SK-N-SH treated with all-trans-retinoic acid at 6 μM for 48 hours (cell line): Measurements from ENCODE around the gene CHRNA4.

ENCODE experiments used
- ATAC-seq: fragments of 200-7000 bp; cut with Tn5 transposase; 3 replicates; pipeline ENCODE4 v1.9.1; 2020; ENCODE audit warnings: mild to moderate bottlenecking, moderate library complexity
- ARNTL ChIP-seq: fragments of 450-650 bp; formaldehyde crosslinking; IDR thresholded peaks from 2 replicates; pipeline ENCODE4 v1.5.0; 2020; ENCODE audit warnings: low read depth, mild to moderate bottlenecking, moderate library complexity, borderline replicate concordance
- BACH2 ChIP-seq: fragments of 250-450 bp; sonication (Bioruptor Pico); IDR thresholded peaks from 2 replicates; pipeline ENCODE4 v1.9.0; 2021; ENCODE audit warnings: mild to moderate bottlenecking, borderline replicate concordance
- CREB5 ChIP-seq: fragments of 250-450 bp; sonication (Bioruptor Pico); IDR thresholded peaks from 2 replicates; pipeline ENCODE4 v1.5.1; 2020; ENCODE audit warnings: low read depth, mild to moderate bottlenecking, moderate library complexity
- CSDC2 ChIP-seq: fragments of 250-450 bp; sonication (Bioruptor Pico); IDR thresholded peaks from 2 replicates; pipeline ENCODE4 v1.5.0; 2020; ENCODE audit warnings: mild to moderate bottlenecking, moderate library complexity
- CSRNP3 ChIP-seq: fragments of 250-450 bp; sonication (Bioruptor Pico); IDR thresholded peaks from 2 replicates; pipeline ENCODE4 v1.5.1; 2021; ENCODE audit warnings: mild to moderate bottlenecking, moderate library complexity
- ESRRG ChIP-seq: fragments of 250-450 bp; sonication (Bioruptor Pico); IDR thresholded peaks from 2 replicates; pipeline ENCODE4 v1.6.1; 2021; ENCODE audit warnings: mild to moderate bottlenecking
- GLIS3 ChIP-seq: fragments of 250-450 bp; sonication (Bioruptor Pico); IDR thresholded peaks from 2 replicates; pipeline ENCODE4 v1.5.0; 2020; ENCODE audit warnings: mild to moderate bottlenecking, moderate library complexity
- ISL1 ChIP-seq: fragments of 250-450 bp; sonication (Bioruptor Pico); IDR thresholded peaks from 2 replicates; pipeline ENCODE4 v2.1.2; 2022; ENCODE audit warnings: mild to moderate bottlenecking, moderate library complexity
- OSR1 ChIP-seq: fragments of 250-450 bp; sonication (Bioruptor Pico); IDR thresholded peaks from 2 replicates; pipeline ENCODE4 v1.8.0; 2022; ENCODE audit warnings: moderate library complexity, mild to moderate bottlenecking, inconsistent platforms
- PATZ1 ChIP-seq: fragments of 250-450 bp; sonication (Bioruptor Pico); IDR thresholded peaks from 2 replicates; pipeline ENCODE4 v1.8.0; 2020; ENCODE audit warnings: mild to moderate bottlenecking, moderate library complexity, borderline replicate concordance
- POU6F1 ChIP-seq: fragments of 250-450 bp; sonication (Bioruptor Pico); IDR thresholded peaks from 2 replicates; pipeline ENCODE4 v1.8.0; 2021; ENCODE audit warnings: low read depth, mild to moderate bottlenecking, moderate library complexity, borderline replicate concordance
- PPARA ChIP-seq: fragments of 250-450 bp; sonication (Bioruptor Pico); IDR thresholded peaks from 2 replicates; pipeline ENCODE4 v1.5.0; 2020; ENCODE audit warnings: mild to moderate bottlenecking, borderline replicate concordance
- RARB ChIP-seq: fragments of 250-450 bp; sonication (Bioruptor Pico); IDR thresholded peaks from 2 replicates; pipeline ENCODE4 v1.8.0; 2021; ENCODE audit warnings: mild to moderate bottlenecking, moderate library complexity
- SNAI2 ChIP-seq: fragments of 250-450 bp; sonication (Bioruptor Pico); IDR thresholded peaks from 2 replicates; pipeline ENCODE4 v1.5.0; 2020; ENCODE audit warnings: mild to moderate bottlenecking, moderate library complexity
- TCF4 ChIP-seq: fragments of 250-450 bp; sonication (Bioruptor Pico); IDR thresholded peaks from 2 replicates; pipeline ENCODE4 v1.8.0; 2021; ENCODE audit warnings: mild to moderate bottlenecking, moderate library complexity, borderline replicate concordance
- TSHZ2 ChIP-seq: fragments of 250-450 bp; sonication (Bioruptor Pico); IDR thresholded peaks from 2 replicates; pipeline ENCODE4 v1.5.0; 2020; ENCODE audit warnings: mild to moderate bottlenecking, moderate library complexity
- ZC3H10 ChIP-seq: fragments of 250-450 bp; sonication (Bioruptor Pico); IDR thresholded peaks from 2 replicates; pipeline ENCODE4 v1.5.1; 2021; ENCODE audit warnings: mild to moderate bottlenecking, moderate library complexity
- ZFP3 ChIP-seq: fragments of 250-450 bp; sonication (Bioruptor Pico); IDR thresholded peaks from 2 replicates; pipeline ENCODE4 v1.5.0; 2020; ENCODE audit warnings: mild to moderate bottlenecking, moderate library complexity
- ZNF565 ChIP-seq: fragments of 450-650 bp; formaldehyde crosslinking; conservative IDR thresholded peaks from 2 replicates; pipeline ENCODE4 v1.5.0; 2020; ENCODE audit warnings: low read depth, mild to moderate bottlenecking, moderate library complexity
- ZNF70 ChIP-seq: fragments of 450-650 bp; formaldehyde crosslinking; IDR thresholded peaks from 2 replicates; pipeline ENCODE4 v1.5.0; 2020; ENCODE audit warnings: mild to moderate bottlenecking, moderate library complexity
- ZNF8 ChIP-seq: fragments of 450-650 bp; formaldehyde crosslinking; IDR thresholded peaks from 2 replicates; pipeline ENCODE4 v1.5.0; 2020; ENCODE audit warnings: mild to moderate bottlenecking, moderate library complexity

The CHRNA4 gene

GRCh38 chr20:63399596-63400375, 38.6 kb upstream of the CHRNA4 start:
- TF ChIP-seq POU6F1 (CRISPR knock-in tag) (no peak), CSDC2 (CRISPR knock-in tag) (no peak), ZNF565 (CRISPR knock-in tag) (no peak), PATZ1 (CRISPR knock-in tag) (no peak), OSR1 (CRISPR knock-in tag) (no peak), GLIS3 (CRISPR knock-in tag) (no peak), ZNF8 (no peak), ISL1 (CRISPR knock-in tag) (no peak), RARB (CRISPR knock-in tag) (no peak), ARNTL (CRISPR knock-in tag) (no peak), CSRNP3 (CRISPR knock-in tag) (no peak), TSHZ2 (CRISPR knock-in tag) (no peak), SNAI2 (CRISPR knock-in tag) (no peak), ZNF70 (CRISPR knock-in tag) (no peak), ZC3H10 (CRISPR knock-in tag) (no peak), PPARA (CRISPR knock-in tag) (no peak), ZFP3 (no peak), TCF4 (CRISPR knock-in tag) (no peak), BACH2 (CRISPR knock-in tag) (no peak)
- TF ChIP-seq, all 23 proteins: peak for 0
- ATAC-seq = no peak

GRCh38 chr20:63398744-63399514, 37.8 kb upstream of the CHRNA4 start:
- no peak for ATAC-seq
- TF ChIP-seq GLIS3 (CRISPR knock-in tag) = no peak
- no peak for TF ChIP-seq TCF4 (CRISPR knock-in tag)
- no peak for TF ChIP-seq ESRRG (CRISPR knock-in tag)
- TF ChIP-seq ZFP3 = no peak
- TF ChIP-seq CREB5 (CRISPR knock-in tag) = no peak
- no peak for TF ChIP-seq ARNTL (CRISPR knock-in tag)
- no peak for TF ChIP-seq CSRNP3 (CRISPR knock-in tag)
- no peak for TF ChIP-seq OSR1 (CRISPR knock-in tag)
- no peak for TF ChIP-seq ZNF8
- no peak for TF ChIP-seq CSDC2 (CRISPR knock-in tag)
- TF ChIP-seq POU6F1 (CRISPR knock-in tag) = no peak
- TF ChIP-seq PATZ1 (CRISPR knock-in tag) = no peak
- no peak for TF ChIP-seq BACH2 (CRISPR knock-in tag)
- TF ChIP-seq ISL1 (CRISPR knock-in tag) = no peak
